LNCaP clone FGC (cell line): ENCODE measurements around the gene RAD23B.

Experiments
- DNase-seq: peaks from one replicate; pipeline ENCODE4 v3.0.0-alpha.2; 2011; ENCODE audit warnings: low read depth
- H3K4me3 ChIP-seq: 2 replicates; pipeline ENCODE4 v1.5.1; 2011; ENCODE audit warnings: mild to moderate bottlenecking, low read depth, low read length, control low read depth
- CTCF ChIP-seq: IDR thresholded peaks from 2 replicates; pipeline ENCODE4 v1.5.1; 2012; ENCODE audit warnings: mild to moderate bottlenecking; ENCODE audit not compliant: control insufficient read depth, insufficient read depth; ENCODE audit errors: extremely low read depth

The RAD23B gene

GRCh38 chr9:107275530-107275929, 7.5 kb upstream of the RAD23B start:
- H3K4me3 ChIP-seq = no peak overlapping the region
- DNase-seq = no peak
- TF ChIP-seq CTCF = no peak

- DNase-seq = no peak
- H3K4me3 ChIP-seq = no peak overlapping the region
- TF ChIP-seq CTCF = no peak
Observed at GRCh38 chr9:107276966-107277710, 5.9 kb upstream of the RAD23B start.

GRCh38 chr9:107277801-107278200, 5.3 kb upstream of the RAD23B start:
- DNase-seq = no peak
- TF ChIP-seq CTCF = no peak
- H3K4me3 ChIP-seq = no peak overlapping the region

GRCh38 chr9:107279086-107279485, 4.0 kb upstream of the RAD23B start:
- DNase-seq = no peak
- no peak overlapping the region for H3K4me3 ChIP-seq
- no peak for TF ChIP-seq CTCF

- H3K4me3 ChIP-seq = no peak overlapping the region
- no peak for TF ChIP-seq CTCF
- DNase-seq = no peak
Observed at GRCh38 chr9:107280543-107280942, 2.5 kb upstream of the RAD23B start.

- H3K4me3 ChIP-seq = no peak overlapping the region
- no peak for DNase-seq
- TF ChIP-seq CTCF = no peak
Observed at GRCh38 chr9:107281184-107281583, 1.9 kb upstream of the RAD23B start.
